Esophagus squamous epithelium (tissue), 5 donors: ENCODE measurements around the gene DNAJB12. TPM values are rescaled to one million over a fixed set of nuclear protein-coding genes. Genes with fewer than 3 reads are reported as not detected.
A peak's percentile ranks its signal among the peaks of the same experiment; 100 is the strongest.
"Not testable (repeated sequence)": the region's sequence is repeated elsewhere in the genome, so short reads cannot be mapped to it uniquely, and the experiment has no call there.

Experiments
- DNase-seq: peaks from one replicate; lab custom pipeline; 2025; lab: John Stamatoyannopoulos, UW
- H3K27ac ChIP-seq, 4 donors: fragments of 200-600 bp; sonication (generic); one replicate each; pipeline ENCODE4 v1.5.1; 2016 to 2019; ENCODE audit warnings: mild to moderate bottlenecking in 1 of 4
- H3K27me3 ChIP-seq, 4 donors: fragments of 200-600 bp; sonication (generic); 1 replicate in 3 of 4; 2 replicates in 1 of 4; pipeline versions ENCODE4 v1.5.1 to v1.6.0; 2017 to 2021; ENCODE audit warnings: antibody characterized with exemption in 1 of 4
- H3K36me3 ChIP-seq, 3 donors: fragments of 200-600 bp; sonication (generic); one replicate each; pipeline ENCODE4 v1.5.1; 2016 to 2019
- H3K4me1 ChIP-seq, 3 donors: fragments of 200-600 bp; sonication (generic); one replicate each; pipeline ENCODE4 v1.5.1; 2017 to 2019
- H3K4me3 ChIP-seq, 4 donors: fragments of 200-600 bp; sonication (generic); 1 replicate in 3 of 4; 2 replicates in 1 of 4; pipeline ENCODE4 v1.5.1; 2016 to 2019; ENCODE audit warnings: mild to moderate bottlenecking in 2 of 4, moderate library complexity in 1 of 4
- H3K9me3 ChIP-seq, 3 donors: fragments of 200-600 bp; sonication (generic); one replicate each; pipeline ENCODE4 v1.5.1; 2016 to 2019
- CTCF ChIP-seq, 6 experiments: fragments of 450-650 bp in 4 of 6; fragments of 200-600 bp in 2 of 6; sonication (generic) in 2 of 6; IDR thresholded peaks; one replicate each; pipeline ENCODE4 v1.5.1; 2016 to 2019; ENCODE audit warnings: antibody characterized with exemption in 6 of 6, mild to moderate bottlenecking in 4 of 6, moderate library complexity in 4 of 6
- POLR2A ChIP-seq, 4 donors: fragments of 450-650 bp; IDR thresholded peaks; one replicate each; pipeline ENCODE4 v1.6.1; 2017; ENCODE audit warnings: antibody characterized with exemption in 4 of 4, mild to moderate bottlenecking in 4 of 4, moderate library complexity in 3 of 4
- WGBS, 2 donors: methylation state at CpG; one replicate each; pipeline ENCODE4 v1.1.5; 2018; 5-methylcytosine and 5-hydroxymethylcytosine counted together
- intact Hi-C: fragments of 100-400 bp; cut with DNase I; formaldehyde crosslinking; loops from one replicate; pipeline ENCODE4 v1.15.0; 2022
- total RNA-seq, 4 donors: library from RNA; depleted of rRNA; stranded (reverse); fragments of >200 nt; gene quantifications; one replicate each; pipeline ENCODE4 v1.1.0, GENCODE V29; 2016
- donor health status: DM: yes; HTN: yes; CAD: no.

Gene DNAJB12
- total RNA-seq, 4 donors from 2014 or later: 22.7 to 34.0 (median 23.8) TPM

GRCh38 chr10:72297805-72298591 lies 56.7 kb downstream of the DNAJB12 start:
- no peaks in the 10 kb centered on the region for H3K36me3 ChIP-seq
- WGBS, 2 donors: 14 to 36% methylated on average over 10 of the region's 55 CpGs
- H3K4me1 ChIP-seq: peaks cover 14 to 57% (median 24%) of the 10 kb centered on the region in 3 donors
- peak; percentile 84 for DNase-seq
- intact Hi-C loops: no loop called here
- H3K27me3 ChIP-seq: no peaks in the 10 kb centered on the region
- TF ChIP-seq POLR2A (IDR thresholded peaks at IDR 0.05) (peak in 3 of 4 donors; percentile 21 to 96 (median 77)), CTCF (IDR thresholded peaks at IDR 0.05) (peak in 1 of 6 experiments; percentile 10)
- H3K4me3 ChIP-seq: peak overlapping the region; percentile 52 to 95 (median 64)
- no peaks in the 10 kb centered on the region for H3K9me3 ChIP-seq
- peak overlapping the region; percentile 93 to 99 (median 95) for H3K27ac ChIP-seq

- WGBS, 2 donors: 5 to 7% methylated on average over 29 to 30 of the region's 30 CpGs
- H3K9me3 ChIP-seq: no peaks in the 10 kb centered on the region
- TF ChIP-seq POLR2A (IDR thresholded peaks at IDR 0.05): peak in 2 of 4 donors; percentile 53 to 74
- no peak for TF ChIP-seq CTCF (IDR thresholded peaks at IDR 0.05)
- intact Hi-C loops: no loop called here
- H3K36me3 ChIP-seq: no peaks in the 10 kb centered on the region
- H3K4me1 ChIP-seq: peaks cover 21 to 63% (median 30%) of the 10 kb centered on the region in 3 donors
- peak overlapping the region; percentile 52 to 95 (median 64) for H3K4me3 ChIP-seq
- no peaks in the 10 kb centered on the region for H3K27me3 ChIP-seq
- peak overlapping the region; percentile 93 to 99 (median 95) for H3K27ac ChIP-seq
- peak; percentile 77 for DNase-seq
Observed at GRCh38 chr10:72297281-72297804, 57.4 kb downstream of the DNAJB12 start.

- WGBS, 2 donors: 74 to 83% methylated on average over 19 of the region's 19 CpGs
- H3K4me3 ChIP-seq: peak overlapping the region; percentile 52 to 95 (median 64)
Observed at GRCh38 chr10:72296829-72297280, 57.9 kb downstream of the DNAJB12 start.

GRCh38 chr10:72295330-72295910 lies 59.3 kb downstream of the DNAJB12 start:
- Histone ChIP-seq H3K36me3 (no peaks in the 10 kb centered on the region), H3K9me3 (no peaks in the 10 kb centered on the region), H3K4me3 (no peak overlapping the region), H3K27ac (peak overlapping the region; percentile 49 to 96 (median 69)), H3K27me3 (no peaks in the 10 kb centered on the region), H3K4me1 (peaks cover 22 to 78% (median 35%) of the 10 kb centered on the region in 3 donors)
- intact Hi-C loops: no loop called here
- no peak for TF ChIP-seq POLR2A (IDR thresholded peaks at IDR 0.05)
- TF ChIP-seq CTCF (IDR thresholded peaks at IDR 0.05): no peak
- no peak for DNase-seq
- 79 to 80% methylated on average over 4 to 6 of the region's 8 CpGs for WGBS, 2 donors

More at GRCh38 chr10:72296829-72297280, 57.9 kb downstream of the DNAJB12 start:
- DNase-seq, H3K36me3 ChIP-seq, H3K9me3 ChIP-seq, H3K27me3 ChIP-seq, intact Hi-C loops: not testable (repeated sequence)
- peak overlapping the region; percentile 93 to 99 (median 95) for H3K27ac ChIP-seq
- H3K4me1 ChIP-seq: peaks cover 22 to 68% (median 33%) of the 10 kb centered on the region in 3 donors

GRCh38 chr10:72292223-72292691 lies 62.5 kb downstream of the DNAJB12 start:
- Histone ChIP-seq H3K9me3 (no peaks in the 10 kb centered on the region), H3K27me3 (no peaks in the 10 kb centered on the region), H3K4me3 (no peak overlapping the region), H3K27ac (peak overlapping the region; percentile 60 to 96 (median 83)), H3K36me3 (no peaks in the 10 kb centered on the region), H3K4me1 (peaks cover 14 to 62% (median 23%) of the 10 kb centered on the region in 3 donors)
- TF ChIP-seq POLR2A (IDR thresholded peaks at IDR 0.05) (no peak), CTCF (IDR thresholded peaks at IDR 0.05) (no peak)
- DNase-seq: no peak
- 42 to 47% methylated on average over 6 of the region's 6 CpGs for WGBS, 2 donors
- intact Hi-C loops: no loop called here
